GM19240 (cell line): ENCODE results near the gene KIF5A.

Experiments
- DNase-seq: peaks from one replicate; pipeline ENCODE4 v3.0.0; 2011; ENCODE audit warnings: low spot score; ENCODE audit not compliant: insufficient read length

Gene KIF5A

GRCh38 chr12:57619434-57620244, 69.8 kb downstream of the KIF5A start:
- no peak for DNase-seq

- DNase-seq: no peak
Observed at GRCh38 chr12:57620245-57620935, 70.5 kb downstream of the KIF5A start.

GRCh38 chr12:57620936-57621496, 71.2 kb downstream of the KIF5A start:
- DNase-seq: no peak

- DNase-seq: no peak
Observed at GRCh38 chr12:57621497-57622292, 71.9 kb downstream of the KIF5A start.

- DNase-seq: no peak
Observed at GRCh38 chr12:57622293-57623245, 72.7 kb downstream of the KIF5A start.

- no peak for DNase-seq
Observed at GRCh38 chr12:57623385-57623784, 73.5 kb downstream of the KIF5A start.

- no peak for DNase-seq
Observed at GRCh38 chr12:57623811-57624390, 74.1 kb downstream of the KIF5A start.

GRCh38 chr12:57624441-57625220, 74.8 kb downstream of the KIF5A start:
- DNase-seq: no peak

GRCh38 chr12:57625261-57626032, 75.6 kb downstream of the KIF5A start:
- DNase-seq: no peak

GRCh38 chr12:57626111-57626920, 76.5 kb downstream of the KIF5A start:
- no peak for DNase-seq

GRCh38 chr12:57626921-57627445, 77.1 kb downstream of the KIF5A start:
- DNase-seq: no peak

- DNase-seq: no peak
Observed at GRCh38 chr12:57627501-57628279, 77.8 kb downstream of the KIF5A start.

- no peak for DNase-seq
Observed at GRCh38 chr12:57628280-57629191, 78.7 kb downstream of the KIF5A start.

GRCh38 chr12:57629897-57630471, 80.1 kb downstream of the KIF5A start:
- DNase-seq: no peak

- DNase-seq: no peak
Observed at GRCh38 chr12:57630891-57631433, 81.1 kb downstream of the KIF5A start.
